ENCODE measurements around the gene FAM20A.

DNA sequence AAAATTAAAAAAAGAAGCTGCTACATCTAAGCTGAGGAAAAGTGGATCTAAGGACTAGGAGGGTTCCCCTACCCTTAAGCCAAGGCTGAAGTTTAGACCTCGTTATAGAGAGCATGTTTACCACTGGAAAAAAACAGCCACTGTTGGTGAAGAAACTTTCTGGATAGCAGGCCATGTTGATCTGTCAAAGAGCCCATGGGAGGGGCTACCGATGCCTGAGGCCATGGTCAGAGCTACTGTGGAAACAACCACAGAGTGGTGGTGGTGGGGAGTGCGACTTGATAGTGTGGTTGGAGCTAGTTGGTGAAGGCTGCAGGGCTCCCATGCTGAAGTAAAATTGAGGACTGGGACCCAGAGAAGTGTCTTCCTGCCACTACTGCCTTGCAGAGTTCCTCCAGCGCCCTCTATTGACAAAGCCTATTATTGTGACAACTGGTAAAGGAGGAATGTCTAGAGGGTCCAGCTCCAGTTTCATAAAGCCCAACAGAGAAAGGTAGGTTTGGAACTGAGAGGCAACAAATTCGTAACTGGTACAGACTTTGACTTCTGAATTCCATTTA, 12.7 kb upstream of the FAM20A start:
- TF ChIP-seq, protein P1, sequence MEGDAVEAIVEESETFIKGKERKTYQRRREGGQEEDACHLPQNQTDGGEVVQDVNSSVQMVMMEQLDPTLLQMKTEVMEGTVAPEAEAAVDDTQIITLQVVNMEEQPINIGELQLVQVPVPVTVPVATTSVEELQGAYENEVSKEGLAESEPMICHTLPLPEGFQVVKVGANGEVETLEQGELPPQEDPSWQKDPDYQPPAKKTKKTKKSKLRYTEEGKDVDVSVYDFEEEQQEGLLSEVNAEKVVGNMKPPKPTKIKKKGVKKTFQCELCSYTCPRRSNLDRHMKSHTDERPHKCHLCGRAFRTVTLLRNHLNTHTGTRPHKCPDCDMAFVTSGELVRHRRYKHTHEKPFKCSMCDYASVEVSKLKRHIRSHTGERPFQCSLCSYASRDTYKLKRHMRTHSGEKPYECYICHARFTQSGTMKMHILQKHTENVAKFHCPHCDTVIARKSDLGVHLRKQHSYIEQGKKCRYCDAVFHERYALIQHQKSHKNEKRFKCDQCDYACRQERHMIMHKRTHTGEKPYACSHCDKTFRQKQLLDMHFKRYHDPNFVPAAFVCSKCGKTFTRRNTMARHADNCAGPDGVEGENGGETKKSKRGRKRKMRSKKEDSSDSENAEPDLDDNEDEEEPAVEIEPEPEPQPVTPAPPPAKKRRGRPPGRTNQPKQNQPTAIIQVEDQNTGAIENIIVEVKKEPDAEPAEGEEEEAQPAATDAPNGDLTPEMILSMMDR (IDR thresholded peaks at IDR 0.05 in 4 of 5, conservative IDR thresholded peaks at IDR 0.05 in 1 of 5) = peak in 2 of 5 experiments; percentile 44 to 51
- no peak for TF ChIP-seq POLR2A (IDR thresholded peaks at IDR 0.05)

Measured in gastrocnemius medialis (tissue), 4 donors.